HPDE6-E6E7 (cell line): ENCODE results near the gene TIMM13.
"Not testable (repeated sequence)": the region's sequence is repeated elsewhere in the genome, so short reads cannot be mapped to it uniquely, and the experiment has no call there.

Experiments used
- DNase-seq: peaks from one replicate; pipeline ENCODE4 v3.0.0; 2011; ENCODE audit warnings: missing footprints; ENCODE audit errors: extremely low spot score

The TIMM13 gene

DNA sequence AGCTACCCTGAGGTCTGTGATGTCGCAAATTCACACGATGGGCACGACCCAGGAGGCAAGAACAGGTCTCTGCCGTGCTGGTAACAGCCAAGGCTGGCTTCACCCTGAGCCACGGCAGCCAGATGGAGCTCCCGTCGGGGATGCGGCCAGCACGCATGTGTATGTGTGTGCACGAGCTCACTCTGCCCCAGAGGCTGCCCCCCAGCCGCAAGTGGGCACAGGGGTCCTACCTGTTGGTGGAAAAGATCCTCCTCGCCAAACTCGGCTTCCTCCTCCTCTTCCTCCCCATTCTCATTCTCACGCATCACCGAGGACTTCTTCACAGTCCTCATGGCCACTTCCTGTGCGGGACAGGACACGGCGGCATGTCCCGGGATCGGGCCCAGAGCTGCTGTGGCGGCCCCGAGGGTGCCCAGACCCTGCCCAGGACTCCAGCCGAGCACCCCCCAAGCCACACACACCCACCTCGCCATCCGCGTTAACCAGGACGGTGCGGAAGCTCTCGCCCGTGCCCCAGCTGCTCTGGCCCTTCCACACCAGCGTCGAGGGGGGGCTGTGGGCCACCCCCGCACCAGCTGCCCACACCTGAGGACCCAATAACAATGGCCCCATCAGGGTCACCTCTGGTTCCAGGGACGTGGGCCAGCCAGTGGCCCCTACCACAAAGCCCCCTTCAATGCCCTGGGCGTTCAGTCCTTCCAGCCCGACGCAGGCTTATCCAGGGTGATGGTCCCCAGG lies 4.1 kb upstream of the TIMM13 start:
- no peak for DNase-seq

DNA sequence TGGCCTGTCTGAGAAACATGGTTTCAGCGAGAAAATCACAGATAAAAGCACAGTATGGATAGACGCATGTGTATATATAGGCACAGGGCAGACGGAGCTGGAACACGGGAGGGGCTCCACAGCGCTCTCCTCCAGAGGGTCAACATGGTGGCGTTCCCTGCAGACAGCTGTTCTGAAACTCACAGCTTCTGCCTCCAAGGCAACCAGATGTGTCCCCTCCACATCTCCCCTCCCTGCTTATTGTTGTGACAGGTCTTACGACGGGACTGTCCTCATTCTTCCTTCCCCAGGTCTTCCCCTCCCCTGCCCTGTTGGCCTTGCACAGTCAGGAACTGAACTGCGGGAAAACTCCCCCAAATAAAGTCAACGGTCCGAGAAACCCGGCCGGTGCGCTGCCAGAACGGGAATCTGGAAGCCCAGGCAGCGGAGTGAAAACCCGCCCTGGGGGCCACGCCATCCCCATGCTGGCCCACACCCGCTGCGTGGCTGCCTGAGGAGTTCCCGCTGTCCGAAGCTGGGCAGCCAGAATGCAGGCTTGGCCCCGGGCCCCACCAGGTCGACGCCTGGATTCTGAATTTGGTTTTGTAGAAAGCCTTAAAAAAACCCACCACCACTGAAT lies 2.6 kb upstream of the TIMM13 start:
- DNase-seq = no peak

DNA sequence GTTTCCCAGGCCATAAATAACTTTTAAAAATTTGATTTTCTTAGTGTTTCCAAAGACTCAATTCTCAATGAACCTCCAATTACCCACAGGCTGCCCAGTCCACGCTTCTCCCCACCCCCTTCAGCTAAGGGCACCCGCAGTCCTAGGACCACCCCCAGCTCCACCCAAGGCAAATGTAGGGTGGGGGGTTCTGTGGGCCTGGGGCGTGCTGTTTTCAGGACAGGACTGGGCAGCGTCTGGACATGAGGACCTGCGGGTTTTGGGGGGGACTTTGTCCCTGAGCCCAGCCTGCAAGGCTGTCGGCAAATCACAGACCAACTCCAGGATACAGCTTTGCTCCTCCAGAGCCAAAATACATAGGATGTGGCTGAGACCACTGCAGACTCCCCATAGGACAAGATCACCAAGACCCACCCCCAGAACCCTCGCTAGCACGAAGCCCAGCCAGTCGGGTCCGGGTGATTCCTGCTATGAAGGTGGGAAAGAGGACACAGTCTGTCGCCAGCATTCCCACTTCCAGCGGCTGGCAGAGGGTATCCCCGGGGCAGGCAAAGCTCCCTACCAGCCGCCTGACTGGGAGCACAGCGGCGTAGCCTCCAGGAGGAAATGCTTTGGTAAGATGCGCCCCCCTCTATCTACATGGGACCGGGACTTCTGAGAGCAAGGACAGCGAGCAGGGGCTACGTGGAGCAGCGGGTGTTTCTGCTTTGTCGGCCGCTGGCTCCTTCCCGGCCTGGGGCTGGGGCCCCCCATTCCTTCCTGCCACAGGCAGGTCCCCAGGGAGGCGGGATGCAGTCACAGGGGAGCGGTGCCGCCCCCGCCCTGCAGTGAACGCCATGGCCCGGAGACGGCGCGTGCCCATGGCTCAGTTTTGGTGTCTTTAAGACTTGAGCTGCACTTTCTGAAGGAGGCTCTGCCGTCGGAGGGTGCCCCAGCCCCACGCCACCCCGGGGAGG lies 1.6 kb upstream of the TIMM13 start:
- DNase-seq = no peak

DNA sequence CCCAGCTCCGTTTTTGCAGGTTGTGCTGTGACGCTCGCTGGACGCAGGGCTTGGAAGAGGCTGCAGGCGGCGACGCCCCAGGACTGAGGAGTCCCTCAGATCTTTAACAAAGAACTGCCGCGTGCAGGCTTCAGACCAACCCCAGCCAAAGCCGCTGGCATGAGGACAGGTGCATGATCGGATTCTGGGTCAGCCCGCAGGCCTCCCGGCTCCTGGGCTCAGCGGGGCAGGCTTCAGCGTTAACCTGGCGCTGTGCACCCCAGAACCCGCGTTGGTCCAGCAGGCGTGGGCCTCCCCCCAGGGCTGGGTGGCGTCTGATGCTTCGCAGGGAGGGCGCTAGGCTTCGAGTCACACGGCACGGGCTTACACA lies 920 bp upstream of the TIMM13 start:
- DNase-seq = peak; percentile 7

DNA sequence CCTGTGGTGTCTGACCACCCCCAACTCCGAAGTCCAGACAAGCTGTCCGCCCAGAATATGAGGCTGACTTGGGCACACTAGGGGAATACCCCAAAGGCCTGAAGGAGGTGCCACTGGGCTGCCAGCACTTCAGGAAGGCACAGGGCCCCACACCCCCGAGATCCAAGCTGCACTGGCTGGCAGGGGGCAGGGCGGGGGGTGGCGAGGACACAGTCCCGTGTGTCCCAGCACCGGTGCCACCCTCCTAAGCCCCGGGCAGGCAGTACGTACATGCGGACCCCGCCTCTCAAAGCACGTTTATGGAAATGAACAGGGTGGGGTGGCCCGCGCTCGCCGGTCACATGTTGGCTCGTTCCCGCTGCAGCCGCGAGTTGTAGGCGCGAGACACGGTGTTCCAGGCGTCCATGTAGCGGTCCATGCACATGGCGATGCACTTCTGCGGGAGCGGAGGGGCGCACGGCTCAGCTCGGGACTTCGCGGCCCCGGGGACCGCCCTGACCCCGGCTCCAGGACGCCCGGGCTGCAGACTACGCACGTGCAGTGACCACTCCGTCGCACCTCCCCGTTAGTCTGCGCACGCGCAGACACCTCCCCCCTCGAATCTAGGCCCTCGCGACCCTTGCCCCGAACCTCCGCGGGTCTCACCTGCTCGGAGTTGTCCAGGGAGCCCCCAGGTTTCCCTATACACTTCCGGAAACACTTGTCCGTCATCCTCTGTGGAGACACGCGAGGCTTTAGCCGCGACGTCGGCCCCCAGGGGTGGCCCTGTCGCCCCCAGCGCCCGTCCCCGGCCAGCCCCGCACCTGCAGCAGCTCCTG lies 566 bp downstream of the TIMM13 start:
- peak; percentile 62 for DNase-seq

GRCh38 chr19:2425622-2426581 lies 1.5 kb downstream of the TIMM13 start:
- no peak for DNase-seq

DNA sequence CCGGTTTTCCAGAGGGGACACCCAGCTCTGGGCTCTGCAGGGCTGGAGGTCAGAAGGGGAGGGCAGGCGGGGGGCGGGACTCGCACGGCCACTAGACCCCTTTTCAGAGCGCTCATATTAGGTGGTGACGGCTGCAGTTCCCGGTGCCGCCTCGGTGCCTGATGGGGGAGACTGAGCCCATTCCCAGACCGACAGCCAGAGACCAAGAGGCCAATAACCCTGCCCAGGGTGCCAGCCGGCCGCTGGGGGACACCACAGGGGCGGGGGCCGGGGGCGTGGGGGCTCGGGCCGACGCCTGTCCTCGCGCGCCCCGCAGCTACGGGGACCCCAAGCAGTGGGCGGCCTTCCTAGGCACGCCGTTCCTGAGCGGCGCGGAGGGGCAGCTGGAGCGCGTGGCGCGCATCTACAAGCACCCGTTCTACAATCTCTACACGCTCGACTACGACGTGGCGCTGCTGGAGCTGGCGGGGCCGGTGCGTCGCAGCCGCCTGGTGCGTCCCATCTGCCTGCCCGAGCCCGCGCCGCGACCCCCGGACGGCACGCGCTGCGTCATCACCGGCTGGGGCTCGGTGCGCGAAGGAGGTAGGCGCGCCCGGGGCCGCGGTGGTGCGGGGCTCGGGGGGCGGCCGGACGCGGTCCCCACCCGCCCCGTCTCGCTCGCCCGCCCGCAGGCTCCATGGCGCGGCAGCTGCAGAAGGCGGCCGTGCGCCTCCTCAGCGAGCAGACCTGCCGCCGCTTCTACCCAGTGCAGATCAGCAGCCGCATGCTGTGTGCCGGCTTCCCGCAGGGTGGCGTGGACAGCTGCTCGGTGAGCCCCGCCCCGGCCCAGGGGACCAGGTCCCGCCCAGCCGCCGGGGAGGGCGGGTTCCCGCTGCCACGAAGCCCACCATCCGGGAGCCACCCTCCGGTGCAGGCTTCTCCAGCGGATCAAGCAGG lies 2.4 kb downstream of the TIMM13 start:
- DNase-seq = no peak

- DNase-seq = no peak
These were observed 3.3 kb downstream of the TIMM13 start for GRCh38 chr19:2423915-2424685.

DNA sequence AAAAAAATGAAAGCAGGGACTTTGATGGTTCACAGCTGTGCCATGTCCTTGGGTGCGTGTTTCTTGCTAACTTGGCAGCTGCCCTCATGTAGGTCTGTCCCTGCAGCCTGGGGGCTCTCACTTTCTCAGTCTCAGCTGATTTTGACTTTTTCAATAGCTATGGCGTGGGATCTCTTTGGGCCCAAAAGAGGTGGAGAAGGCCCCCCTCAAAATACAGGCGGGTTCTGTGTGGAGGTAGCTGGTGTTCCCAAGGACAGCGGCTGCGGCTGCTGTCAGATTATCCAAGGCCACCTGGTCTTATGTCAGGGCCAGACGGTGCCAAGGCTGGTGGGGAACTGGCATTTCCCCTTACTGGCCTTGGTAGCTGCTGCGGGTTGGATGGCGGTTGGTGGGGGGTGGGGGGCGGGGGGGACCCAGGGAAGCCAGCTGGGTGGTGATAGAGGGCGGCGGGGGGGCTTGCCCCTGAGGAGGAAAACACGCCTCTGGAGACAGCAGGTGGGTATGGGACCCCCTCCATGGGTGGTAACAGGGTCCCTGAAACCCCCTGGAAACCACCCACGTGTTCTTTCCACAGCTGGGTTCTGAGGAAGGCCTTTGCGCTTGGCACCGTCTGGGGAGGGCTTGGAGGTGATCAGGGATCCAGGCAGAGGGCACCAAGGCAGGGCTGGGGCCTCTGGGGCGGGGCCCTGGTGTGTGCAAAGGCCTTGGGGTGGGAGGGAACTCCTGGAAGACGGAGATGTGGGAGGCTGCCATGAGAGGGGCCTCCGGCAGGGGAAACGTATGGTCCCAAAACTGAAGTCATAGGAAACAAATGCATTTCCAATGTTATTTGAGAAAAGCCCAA lies 4.1 kb downstream of the TIMM13 start:
- no peak for DNase-seq

GRCh38 chr19:2421581-2422306 lies 5.6 kb downstream of the TIMM13 start:
- DNase-seq = no peak

DNA sequence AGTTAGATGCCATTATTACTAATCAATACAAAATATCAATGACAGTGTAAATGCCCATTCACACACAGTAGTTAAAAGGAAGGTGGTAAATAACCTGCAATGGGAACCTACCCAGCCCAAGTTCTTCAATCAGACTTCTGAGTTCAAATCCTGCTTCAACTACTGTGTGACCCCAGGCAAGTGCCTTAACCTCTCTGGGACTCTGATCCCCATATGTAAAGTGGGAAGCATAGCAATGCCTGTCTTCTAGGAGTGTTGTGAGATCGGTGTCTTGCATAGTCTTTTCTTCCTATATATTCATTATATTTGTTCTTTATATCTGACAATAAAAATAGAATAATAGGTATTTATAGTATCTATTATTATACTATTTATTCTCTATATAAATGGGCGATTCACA lies 6.9 kb downstream of the TIMM13 start:
- DNase-seq = no peak

GRCh38 chr19:2419754-2420153 lies 7.6 kb downstream of the TIMM13 start:
- no peak for DNase-seq

DNA sequence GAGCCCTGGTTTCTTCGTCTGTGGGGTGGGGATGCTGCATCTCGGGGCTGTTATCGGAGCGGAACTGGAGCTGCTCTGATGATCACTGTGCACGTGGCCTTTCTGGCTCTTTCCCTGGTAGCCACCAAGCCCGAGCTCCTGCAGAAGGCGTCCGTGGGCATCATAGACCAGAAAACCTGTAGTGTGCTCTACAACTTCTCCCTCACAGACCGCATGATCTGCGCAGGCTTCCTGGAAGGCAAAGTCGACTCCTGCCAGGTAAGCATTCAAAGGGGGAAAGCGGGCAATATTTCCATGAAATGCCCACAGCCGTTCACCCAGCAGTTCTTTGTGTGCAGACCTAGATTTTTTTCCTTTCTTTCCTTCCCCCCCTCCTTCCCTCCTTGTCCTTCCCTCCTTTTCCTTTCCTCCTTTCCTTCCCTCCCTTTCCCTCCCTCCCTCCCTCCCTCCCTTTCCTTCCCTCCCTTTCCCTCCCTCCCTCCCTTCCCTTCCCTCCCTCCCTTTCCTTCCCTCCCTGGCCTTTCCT lies 9.4 kb downstream of the TIMM13 start:
- DNase-seq = no peak

DNA sequence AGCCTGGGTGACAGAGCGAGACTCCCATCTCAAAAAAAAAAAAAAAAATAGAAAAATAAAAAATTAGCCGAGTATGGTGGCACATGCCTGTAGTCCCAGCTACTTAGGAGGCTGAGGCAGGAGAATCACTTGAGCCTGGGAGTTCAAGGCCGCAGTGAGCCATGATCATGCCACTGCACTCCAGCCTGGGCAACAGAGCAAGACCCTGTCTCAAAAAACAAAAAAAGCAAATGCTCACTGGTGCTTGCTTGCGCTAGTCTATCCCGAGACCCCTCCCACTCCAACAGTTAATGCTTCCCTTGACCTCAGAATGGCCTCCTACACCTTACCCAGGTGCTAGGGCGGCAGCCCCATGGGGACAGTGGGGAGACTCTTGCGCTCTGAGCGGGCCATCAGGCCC lies 9.9 kb downstream of the TIMM13 start:
- DNase-seq = not testable (repeated sequence)

DNA sequence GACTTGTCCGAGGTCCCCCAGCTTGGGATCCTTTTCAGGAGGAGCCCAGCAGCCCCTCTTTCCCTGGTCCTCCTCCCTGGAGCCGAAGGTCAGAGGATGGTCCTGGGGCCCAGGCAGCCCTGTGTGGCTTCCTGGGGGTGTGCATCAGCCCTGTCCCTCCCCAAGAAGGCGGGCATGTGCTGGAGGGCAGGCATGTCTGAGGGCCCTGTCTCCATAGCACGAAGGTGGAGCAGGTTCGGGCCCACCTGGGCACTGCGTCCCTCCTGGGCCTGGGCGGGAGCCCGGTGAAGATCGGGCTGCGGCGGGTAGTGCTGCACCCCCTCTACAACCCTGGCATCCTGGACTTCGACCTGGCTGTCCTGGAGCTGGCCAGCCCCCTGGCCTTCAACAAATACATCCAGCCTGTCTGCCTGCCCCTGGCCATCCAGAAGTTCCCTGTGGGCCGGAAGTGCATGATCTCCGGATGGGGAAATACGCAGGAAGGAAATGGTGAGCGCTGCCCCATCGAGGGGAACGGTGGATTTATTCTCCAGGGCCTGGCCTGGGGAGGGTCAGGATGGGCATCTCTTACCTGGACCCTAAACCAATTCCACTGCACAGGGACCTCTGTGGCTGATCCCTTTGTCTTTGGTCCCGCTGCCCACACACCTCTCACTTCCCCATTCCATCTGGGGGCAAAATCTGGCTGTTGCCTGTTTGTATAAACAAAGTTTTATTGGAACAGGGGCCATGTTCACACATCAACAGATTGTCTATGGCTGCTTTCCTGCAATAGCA lies 10.9 kb downstream of the TIMM13 start:
- DNase-seq = no peak

DNA sequence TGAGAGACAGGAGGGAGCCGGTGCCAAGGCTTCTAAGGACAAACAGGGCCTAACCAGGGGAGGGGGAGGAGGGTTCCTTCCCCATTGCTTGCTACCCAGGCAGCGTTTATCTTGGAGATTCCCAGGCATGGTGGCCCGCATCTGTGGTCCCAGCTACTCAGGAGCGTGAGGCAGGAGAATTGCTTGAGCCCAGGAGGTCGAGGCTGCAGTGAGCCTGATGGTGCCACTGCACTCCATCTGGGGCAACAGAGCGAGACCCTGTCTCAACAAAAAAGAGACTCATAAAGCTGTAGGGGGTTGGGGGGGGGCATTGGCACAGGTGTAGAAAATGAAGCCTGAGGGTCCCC lies 11.4 kb downstream of the TIMM13 start:
- no peak for DNase-seq
